Stimulated activated naive CD8-positive, alpha-beta T cell treated with anti-CD3 and anti-CD28 coated beads, Interleukin-15, Interleukin-2, amounts not matched to agents 100 U/mL and 50 U/mL, for 24 hours (primary cell): ENCODE measurements around the gene OTUD3.
"Not testable (repeated sequence)": the region's sequence is repeated elsewhere in the genome, so short reads cannot be mapped to it uniquely, and the experiment has no call there.

ENCODE experiments used
- ATAC-seq: fragments of 150-1000 bp; cut with Tn5 transposase; one replicate; pipeline ENCODE4 v1.10.0; 2021
- DNase-seq: peaks from one replicate; pipeline ENCODE4 v3.0.0; 2021

The OTUD3 gene

GRCh38 chr1:19918057-19918456 lies 35.9 kb downstream of the OTUD3 start:
- ATAC-seq (peak; percentile 47), DNase-seq (peak; percentile 86)

DNA sequence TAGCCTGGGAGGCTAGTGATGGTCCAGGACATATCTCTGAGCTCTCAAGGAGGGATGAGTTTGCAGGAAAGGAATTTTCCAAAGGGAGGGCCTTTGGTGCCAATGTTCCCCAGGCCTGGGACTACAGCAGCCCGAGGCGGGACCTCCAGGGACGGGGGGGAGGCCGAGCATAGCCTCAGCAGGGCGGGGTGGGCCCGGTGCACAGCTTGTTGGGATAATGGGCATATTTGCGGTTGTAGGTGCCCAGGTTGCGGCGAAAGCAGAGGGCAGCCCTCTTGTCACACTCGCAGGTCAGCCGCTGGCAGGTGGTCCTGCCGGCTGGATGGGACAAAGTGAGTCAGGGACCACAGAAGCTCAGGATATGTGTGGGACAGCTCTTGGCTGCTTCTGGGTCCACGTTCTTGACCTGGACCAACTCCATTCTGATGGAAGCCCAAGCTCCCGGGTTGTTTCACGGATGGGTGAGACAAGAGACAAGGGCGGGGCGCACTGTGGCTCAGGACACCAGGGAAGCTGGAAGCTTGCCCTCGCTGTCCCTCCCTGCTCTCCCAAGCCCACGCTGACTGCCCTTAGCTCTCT lies 38.0 kb downstream of the OTUD3 start:
- ATAC-seq (no peak), DNase-seq (no peak)

DNA sequence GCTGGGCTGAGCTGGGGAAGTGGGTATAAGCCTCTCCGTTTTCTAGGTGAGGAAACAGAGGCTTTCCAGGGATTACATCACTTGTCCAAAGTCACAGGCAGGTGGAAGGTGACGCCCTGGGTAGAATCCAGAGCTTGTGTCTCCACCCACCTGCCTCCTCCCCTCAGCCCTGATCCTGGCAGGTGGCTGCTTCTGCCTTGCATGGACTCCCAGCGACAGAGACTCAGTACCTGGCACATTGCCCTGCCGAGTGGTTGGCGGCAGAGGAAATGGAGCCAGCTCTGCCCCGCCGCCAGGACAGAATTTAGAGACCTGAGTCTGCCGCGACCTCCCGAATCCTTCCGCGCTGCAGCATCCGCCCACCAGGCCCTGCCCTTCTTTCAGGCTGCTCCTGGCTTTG lies 39.1 kb downstream of the OTUD3 start:
- DNase-seq (no peak), ATAC-seq (no peak)

GRCh38 chr1:19922015-19922688 lies 40.0 kb downstream of the OTUD3 start:
- DNase-seq (no peak), ATAC-seq (no peak)

GRCh38 chr1:19923137-19923952 lies 41.1 kb downstream of the OTUD3 start, which contains the start of gene PLA2G2E:
PLA2G2E (minus strand) TSS chr1:19923617; CDS start chr1:19923559, 58 bp downstream.
- DNase-seq, result no peak
- ATAC-seq, result no peak

- ATAC-seq (no peak), DNase-seq (no peak)
These were observed 41.8 kb downstream of the OTUD3 start for GRCh38 chr1:19923953-19924346.

DNA sequence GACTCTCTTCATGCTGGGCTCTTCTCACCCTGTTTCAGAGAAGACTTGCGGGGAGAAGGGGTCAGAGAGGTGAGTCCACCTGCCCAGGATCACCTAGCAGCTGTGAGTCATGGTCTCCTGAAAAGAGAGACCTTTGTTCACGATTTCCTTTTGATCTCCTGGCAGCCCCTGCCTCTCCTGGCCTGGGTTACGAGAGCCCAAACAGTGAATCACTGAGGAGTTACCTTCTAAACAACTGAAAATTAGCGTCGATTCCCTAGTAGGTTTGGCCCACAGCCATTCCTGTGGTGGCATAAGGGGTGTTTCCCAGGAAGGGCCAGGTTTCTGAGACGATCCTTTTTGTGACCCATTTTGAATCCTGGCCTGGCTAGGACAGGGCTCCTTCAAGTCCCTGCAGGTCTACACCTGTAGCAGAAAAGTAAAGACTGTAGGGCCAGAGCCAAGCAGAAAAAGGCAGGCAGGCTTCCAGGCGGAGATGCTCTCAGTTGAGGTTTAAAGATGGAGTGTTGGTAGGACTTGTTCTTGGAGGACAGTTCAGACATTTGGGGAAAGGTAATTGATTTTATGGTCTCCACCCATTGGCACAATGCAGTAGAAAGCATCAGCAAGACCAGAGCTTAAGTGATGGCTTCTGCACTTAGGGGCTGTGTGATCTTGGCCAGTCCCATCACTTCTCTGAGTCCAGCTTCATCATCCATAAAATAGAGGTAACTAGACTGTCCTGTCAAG lies 43.3 kb downstream of the OTUD3 start:
- DNase-seq (no peak), ATAC-seq (no peak)

DNA sequence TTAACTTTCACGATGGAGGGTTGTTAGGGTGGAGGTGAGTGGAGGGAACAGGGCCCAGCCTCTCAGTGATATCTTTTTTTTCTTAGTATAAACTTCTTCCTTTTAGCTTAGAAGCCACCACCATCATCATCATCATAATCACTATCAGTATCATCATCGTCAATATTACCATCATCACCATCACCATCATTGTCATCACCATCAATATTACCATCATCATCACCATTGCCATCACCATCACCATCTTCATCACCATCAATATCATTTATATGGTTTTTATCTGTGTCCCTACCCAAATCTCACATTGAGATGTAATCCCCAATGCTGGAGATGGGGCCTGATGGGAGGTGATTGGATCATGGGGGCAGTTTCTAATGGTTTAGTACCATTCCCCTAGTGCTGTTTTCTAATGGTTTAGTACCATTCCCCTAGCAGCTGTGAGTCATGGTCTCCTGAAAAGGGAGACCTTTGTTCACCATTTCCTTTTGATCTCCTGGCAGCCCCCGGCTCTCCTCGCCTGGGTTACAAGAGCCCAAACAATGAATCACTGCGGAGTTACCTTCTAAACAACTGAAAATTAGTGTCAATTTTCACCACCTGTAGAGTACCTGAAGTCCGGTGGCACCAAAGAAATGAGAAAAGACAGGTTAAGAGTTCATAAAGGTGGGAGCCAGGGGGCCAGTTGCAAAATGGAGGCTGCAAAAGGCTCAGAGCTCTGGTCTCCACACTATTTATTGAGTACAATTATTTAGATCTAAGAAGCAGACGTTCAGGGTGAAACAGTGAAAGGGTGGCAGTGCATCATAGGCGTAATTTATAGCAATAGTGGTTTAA lies 44.3 kb downstream of the OTUD3 start:
- ATAC-seq, result no peak
- no peak for DNase-seq

- DNase-seq, ATAC-seq: not testable (repeated sequence)
These were observed 44.9 kb downstream of the OTUD3 start for GRCh38 chr1:19927130-19927421.

DNA sequence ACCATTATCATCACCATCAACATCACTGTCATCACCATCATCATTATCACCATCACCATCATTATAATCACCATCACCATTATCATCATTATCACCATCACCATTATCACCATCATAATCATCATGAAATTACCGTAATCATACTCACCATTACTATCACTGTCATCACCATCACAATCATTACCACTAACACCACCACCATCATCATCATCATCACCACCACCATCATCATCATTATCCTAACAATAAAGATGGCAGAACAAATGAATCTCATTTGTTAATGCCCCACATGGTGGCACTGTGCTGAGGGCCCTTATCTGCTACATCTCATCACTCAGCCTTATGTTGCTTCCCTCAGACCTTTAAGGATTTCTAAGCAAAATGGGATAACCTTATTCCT lies 50.7 kb downstream of the OTUD3 start:
- DNase-seq, result no peak
- no peak for ATAC-seq

DNA sequence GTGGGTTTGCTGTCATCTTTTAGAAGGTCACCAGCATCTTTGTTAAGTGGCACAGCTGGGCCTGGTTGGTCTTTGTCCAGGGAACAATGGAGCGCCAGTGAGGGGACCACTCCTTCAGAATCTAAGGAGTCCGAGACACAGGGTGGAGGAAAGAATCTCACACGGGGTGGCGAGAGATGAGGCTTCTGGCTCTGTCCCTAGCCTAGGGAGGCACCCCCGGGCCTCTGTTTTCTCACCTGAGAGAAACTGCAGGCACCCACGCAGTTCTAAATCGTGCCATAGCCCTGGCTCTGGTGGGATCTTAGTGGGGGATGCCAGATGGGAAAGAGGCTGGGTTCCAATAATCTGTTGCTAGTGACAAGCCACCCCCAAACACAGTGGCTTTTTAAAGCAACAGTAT lies 52.1 kb downstream of the OTUD3 start:
- no peak for DNase-seq
- no peak for ATAC-seq

DNA sequence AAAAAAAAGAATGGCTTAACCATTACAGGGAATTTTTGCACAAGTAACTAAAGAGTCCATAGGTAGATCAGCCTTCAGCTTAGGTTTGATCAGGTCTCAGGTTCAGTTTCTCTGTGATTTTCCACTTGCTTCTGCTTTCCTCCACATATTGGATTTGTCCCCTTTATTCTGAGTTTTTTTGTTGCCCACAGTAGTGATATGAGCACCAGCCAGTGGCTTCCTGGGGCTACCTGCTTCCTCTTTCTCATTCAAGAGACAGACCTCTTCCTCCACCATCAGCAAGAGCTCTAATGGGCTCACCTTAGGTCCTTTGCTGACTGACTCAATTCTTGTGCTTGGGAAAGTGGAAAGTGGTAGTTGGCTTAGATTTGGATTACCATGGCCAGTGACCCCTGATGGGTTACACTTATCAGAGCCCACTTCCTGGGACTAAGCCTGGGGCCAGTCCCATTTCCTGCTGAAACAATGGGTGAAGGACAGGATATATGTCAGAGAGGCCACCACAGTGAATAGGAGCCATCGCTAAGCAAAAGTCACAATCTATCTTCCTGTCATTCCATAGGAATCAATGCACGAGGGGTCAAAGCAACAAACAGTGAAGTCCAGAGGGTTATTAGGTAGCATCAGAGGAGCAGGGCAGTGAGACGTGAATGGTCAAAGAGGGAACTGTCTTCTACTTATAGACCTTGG lies 54.0 kb downstream of the OTUD3 start:
- DNase-seq (no peak), ATAC-seq (no peak)

DNA sequence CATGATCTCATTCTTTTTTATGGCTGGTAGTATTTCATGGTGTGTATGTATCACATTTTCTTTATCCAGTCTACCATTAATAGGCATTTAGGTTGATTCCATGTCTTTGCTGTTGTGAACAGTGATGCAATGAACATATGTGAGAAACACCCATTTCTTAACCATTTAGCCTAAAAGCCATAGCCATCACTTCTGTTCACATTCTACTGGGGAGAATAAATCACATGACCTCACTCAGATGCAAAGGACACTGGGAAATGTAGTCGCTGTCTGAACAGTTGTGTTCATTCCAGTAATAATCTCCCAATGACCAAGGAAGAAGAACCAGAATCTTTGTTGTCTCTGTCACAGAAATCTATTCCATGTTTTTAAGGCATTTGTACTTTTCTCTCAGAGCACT lies 56.3 kb downstream of the OTUD3 start:
- DNase-seq (no peak), ATAC-seq (no peak)

GRCh38 chr1:19940486-19941205 lies 58.5 kb downstream of the OTUD3 start:
- DNase-seq (no peak), ATAC-seq (no peak)

GRCh38 chr1:19941206-19941568 lies 59.0 kb downstream of the OTUD3 start:
- no peak for DNase-seq
- no peak for ATAC-seq

DNA sequence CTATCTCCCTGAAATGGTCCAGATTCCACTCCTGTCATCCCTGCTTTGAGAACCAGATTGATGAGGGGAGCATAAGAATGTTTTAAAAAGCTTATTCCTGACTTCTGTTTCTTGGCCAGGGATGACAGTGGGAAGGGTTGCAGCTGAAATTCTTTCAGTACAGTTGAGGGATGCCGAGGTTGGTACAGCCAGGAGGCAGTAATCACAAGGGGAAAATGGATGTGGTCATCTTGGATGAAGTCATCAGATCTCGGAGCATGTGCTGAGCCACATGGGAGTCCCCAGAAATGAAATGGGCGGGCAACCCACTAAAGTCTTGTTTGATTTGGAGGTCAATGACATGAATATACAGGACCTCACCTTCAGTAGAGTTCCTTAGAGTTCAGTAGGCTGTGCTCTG lies 59.9 kb downstream of the OTUD3 start:
- DNase-seq (no peak), ATAC-seq (no peak)

DNA sequence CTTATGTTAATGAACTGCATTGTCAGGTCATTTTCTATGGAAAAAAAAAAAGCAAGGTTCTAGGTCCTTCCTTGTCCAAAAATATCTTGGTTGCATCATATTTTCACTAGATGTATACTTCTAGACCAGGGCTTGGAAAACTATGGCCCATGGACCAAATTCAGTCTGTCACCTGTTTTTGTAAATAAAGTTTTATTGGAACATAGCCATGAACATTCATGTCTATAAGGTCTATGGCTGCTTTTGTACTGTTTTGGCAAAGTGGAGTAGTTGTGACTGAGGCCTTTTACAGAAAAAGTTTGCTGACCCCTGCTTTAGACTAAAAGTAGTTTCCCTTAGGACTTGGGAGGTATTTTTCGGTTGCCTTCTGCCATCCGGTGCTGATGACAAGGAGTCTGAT lies 60.5 kb downstream of the OTUD3 start:
- DNase-seq (no peak), ATAC-seq (no peak)

- DNase-seq (no peak), ATAC-seq (peak; percentile 89)
These were observed 63.7 kb downstream of the OTUD3 start for GRCh38 chr1:19945914-19946313.

- no peak for ATAC-seq
These were observed 64.1 kb downstream of the OTUD3 start for GRCh38 chr1:19946331-19946751.

GRCh38 chr1:19946971-19947370 lies 64.8 kb downstream of the OTUD3 start:
- ATAC-seq, result no peak
- DNase-seq, result no peak

More at GRCh38 chr1:19946331-19946751, 64.1 kb downstream of the OTUD3 start:
- no peak for DNase-seq

DNA sequence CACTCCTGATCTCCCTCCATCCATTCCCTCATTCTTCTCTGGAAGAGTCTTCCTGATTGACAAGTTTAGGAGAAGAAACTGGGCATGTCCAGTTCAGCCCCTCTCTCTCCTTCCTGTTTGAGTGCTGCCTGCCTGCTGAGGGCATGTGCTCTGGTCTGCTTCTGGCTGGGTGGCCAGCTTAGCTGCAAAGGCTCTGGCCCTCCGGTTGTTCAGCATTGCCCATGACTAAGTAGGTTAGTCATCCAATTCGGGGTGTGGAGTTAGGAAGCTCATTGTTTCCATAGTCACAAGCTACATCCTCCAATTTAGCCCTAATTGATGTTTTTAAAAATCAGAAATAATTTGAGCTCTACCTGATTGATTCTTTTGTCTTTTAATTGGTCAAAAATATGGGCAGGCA lies 66.8 kb downstream of the OTUD3 start:
- ATAC-seq (peak; percentile 35), DNase-seq (no peak)
